Sigmoid colon (tissue), 7 donors: ENCODE measurements around the gene IL1A. TPM values are rescaled to one million over a fixed set of nuclear protein-coding genes. Genes with fewer than 3 reads are reported as not detected.

Source experiments
- DNase-seq: peaks from one replicate; pipeline ENCODE4 v3.0.0-alpha.2; 2019
- H3K27ac ChIP-seq, 4 donors: fragments of 200-600 bp; sonication (generic); one replicate each; pipeline ENCODE4 v1.5.1; 2016 to 2019; ENCODE audit warnings: mild to moderate bottlenecking in 1 of 4
- H3K27me3 ChIP-seq, 3 donors: fragments of 200-600 bp; sonication (generic); one replicate each; pipeline ENCODE4 v1.5.1; 2019; ENCODE audit warnings: mild to moderate bottlenecking in 1 of 3
- H3K36me3 ChIP-seq, 4 donors: fragments of 200-600 bp; sonication (generic); one replicate each; pipeline ENCODE4 v1.5.1; 2016 to 2019
- H3K4me1 ChIP-seq, 4 donors: fragments of 200-600 bp; sonication (generic); one replicate each; pipeline ENCODE4 v1.5.1; 2017 to 2019
- H3K4me3 ChIP-seq, 4 donors: fragments of 200-600 bp; sonication (generic); one replicate each; pipeline ENCODE4 v1.5.1; 2017 to 2019; ENCODE audit warnings: mild to moderate bottlenecking in 2 of 4, moderate library complexity in 1 of 4
- H3K9me3 ChIP-seq, 4 donors: fragments of 200-600 bp in 3 of 4; sonication (generic) in 3 of 4; one replicate each; pipeline versions ENCODE4 v1.5.1 to v1.6.1; 2013 to 2019
- EP300 ChIP-seq, 4 donors: sonication (generic); formaldehyde crosslinking; IDR thresholded peaks; one replicate each; pipeline ENCODE4 v1.6.1; 2017; ENCODE audit warnings: antibody characterized with exemption in 4 of 4
- POLR2A ChIP-seq, 2 donors: fragments of 450-650 bp; IDR thresholded peaks; one replicate each; pipeline ENCODE4 v1.6.1; 2016; ENCODE audit warnings: antibody characterized with exemption in 2 of 2, mild to moderate bottlenecking in 2 of 2, moderate library complexity in 2 of 2
- POLR2AphosphoS5 ChIP-seq, 4 donors: sonication (generic); formaldehyde crosslinking; IDR thresholded peaks; one replicate each; pipeline ENCODE4 v1.6.1; 2017; ENCODE audit warnings: antibody characterized with exemption in 4 of 4
- WGBS, 2 donors: extraction: QIAGEN DNeasy Blood & Tissue Kit; methylation state at CpG; one replicate each; pipeline ENCODE4 v1.1.7; 2013; 5-methylcytosine and 5-hydroxymethylcytosine counted together
- intact Hi-C: fragments of 100-400 bp; cut with DNase I; formaldehyde crosslinking; loops from one replicate; pipeline ENCODE4 v1.15.1; 2023
- polyA plus RNA-seq, 3 donors: library from polyadenylated mRNA; stranded (reverse); fragments of 200-250 nt; gene quantifications; one replicate each; pipeline ENCODE4 v1.2.3, GENCODE V29; 2013
- total RNA-seq, 4 donors: library from RNA; depleted of rRNA; stranded (reverse); fragments of >200 nt; gene quantifications; one replicate each; pipeline ENCODE4 v1.1.0, GENCODE V29; 2016
- TF ChIP-seq, protein P1 (sequence below), 4 experiments: fragments of 450-650 bp in 3 of 4; fragments of 200-600 bp in 1 of 4; IDR thresholded peaks; one replicate each; pipeline ENCODE4 v1.5.1; 2016 to 2019; ENCODE audit warnings: antibody characterized with exemption in 4 of 4, mild to moderate bottlenecking in 3 of 4, moderate library complexity in 2 of 4
- donor health status: healthy with polysubstance abuse.
- donor health status: Bipolar disorder and iron deficiency.
- donor health status: healthy.

The IL1A gene
- total and polyA plus RNA-seq, 7 donors: 0.46 to 0.73 TPM; not detected in 5

GRCh38 chr2:112821142-112821541 lies 36.8 kb upstream of the IL1A start:
- intact Hi-C loops: no loop called here
- TF ChIP-seq, protein P1, sequence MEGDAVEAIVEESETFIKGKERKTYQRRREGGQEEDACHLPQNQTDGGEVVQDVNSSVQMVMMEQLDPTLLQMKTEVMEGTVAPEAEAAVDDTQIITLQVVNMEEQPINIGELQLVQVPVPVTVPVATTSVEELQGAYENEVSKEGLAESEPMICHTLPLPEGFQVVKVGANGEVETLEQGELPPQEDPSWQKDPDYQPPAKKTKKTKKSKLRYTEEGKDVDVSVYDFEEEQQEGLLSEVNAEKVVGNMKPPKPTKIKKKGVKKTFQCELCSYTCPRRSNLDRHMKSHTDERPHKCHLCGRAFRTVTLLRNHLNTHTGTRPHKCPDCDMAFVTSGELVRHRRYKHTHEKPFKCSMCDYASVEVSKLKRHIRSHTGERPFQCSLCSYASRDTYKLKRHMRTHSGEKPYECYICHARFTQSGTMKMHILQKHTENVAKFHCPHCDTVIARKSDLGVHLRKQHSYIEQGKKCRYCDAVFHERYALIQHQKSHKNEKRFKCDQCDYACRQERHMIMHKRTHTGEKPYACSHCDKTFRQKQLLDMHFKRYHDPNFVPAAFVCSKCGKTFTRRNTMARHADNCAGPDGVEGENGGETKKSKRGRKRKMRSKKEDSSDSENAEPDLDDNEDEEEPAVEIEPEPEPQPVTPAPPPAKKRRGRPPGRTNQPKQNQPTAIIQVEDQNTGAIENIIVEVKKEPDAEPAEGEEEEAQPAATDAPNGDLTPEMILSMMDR (IDR thresholded peaks at IDR 0.05): no peak
- TF ChIP-seq POLR2AphosphoS5 (IDR thresholded peaks at IDR 0.05): no peak
- Histone ChIP-seq H3K4me1 (no peaks in the 10 kb centered on the region), H3K4me3 (no peak overlapping the region), H3K9me3 (no peaks in the 10 kb centered on the region), H3K27me3 (no peaks in the 10 kb centered on the region), H3K27ac (no peak overlapping the region), H3K36me3 (no peaks in the 10 kb centered on the region)
- 52 to 64% methylated on average over 5 of the region's 5 CpGs for WGBS, 2 donors
- no peak for DNase-seq

GRCh38 chr2:112820343-112820742 lies 36.0 kb upstream of the IL1A start:
- Histone ChIP-seq H3K9me3 (no peaks in the 10 kb centered on the region), H3K36me3 (no peaks in the 10 kb centered on the region), H3K4me3 (no peak overlapping the region), H3K27ac (no peak overlapping the region), H3K4me1 (no peaks in the 10 kb centered on the region), H3K27me3 (no peaks in the 10 kb centered on the region)
- intact Hi-C loops: no loop called here
- DNase-seq: no peak
- TF ChIP-seq POLR2A (IDR thresholded peaks at IDR 0.05) (no peak), POLR2AphosphoS5 (IDR thresholded peaks at IDR 0.05) (no peak), EP300 (IDR thresholded peaks at IDR 0.05) (no peak)
- TF ChIP-seq, protein P1 (IDR thresholded peaks at IDR 0.05): no peak

DNA sequence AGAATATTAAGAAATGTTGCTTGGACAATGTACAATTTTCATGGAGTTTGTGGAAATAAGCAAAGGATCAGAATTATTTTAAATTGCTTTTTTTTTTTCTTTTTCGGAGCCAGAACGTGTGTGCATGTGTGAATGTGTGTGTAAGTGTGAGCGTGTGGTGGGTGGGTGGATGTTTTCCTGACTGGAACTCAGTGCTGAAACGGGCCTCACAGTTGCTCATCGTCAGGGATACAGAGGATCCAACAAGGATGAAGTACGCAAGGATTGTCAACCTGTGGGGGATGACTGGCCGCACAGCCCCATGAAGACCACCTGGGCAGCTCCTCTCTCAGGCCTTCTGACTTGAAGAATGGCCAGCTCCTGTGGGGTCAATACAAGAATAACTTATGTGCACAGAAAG lies 34.8 kb upstream of the IL1A start:
- TF ChIP-seq POLR2AphosphoS5 (IDR thresholded peaks at IDR 0.05) (no peak), EP300 (IDR thresholded peaks at IDR 0.05) (no peak), POLR2A (IDR thresholded peaks at IDR 0.05) (no peak)
- TF ChIP-seq, protein P1 (IDR thresholded peaks at IDR 0.05): no peak
- 91 to 96% methylated on average over 7 of the region's 7 CpGs for WGBS, 2 donors

GRCh38 chr2:112818094-112818902 lies 34.0 kb upstream of the IL1A start:
- H3K36me3 ChIP-seq: no peaks in the 10 kb centered on the region
- intact Hi-C loops: no loop called here
- no peak overlapping the region for H3K27ac ChIP-seq
- 82 to 85% methylated on average over 3 of the region's 3 CpGs for WGBS, 2 donors
- DNase-seq: no peak
- H3K9me3 ChIP-seq: no peaks in the 10 kb centered on the region
- TF ChIP-seq, protein P1 (IDR thresholded peaks at IDR 0.05): no peak
- TF ChIP-seq POLR2A (IDR thresholded peaks at IDR 0.05): no peak
- no peak for TF ChIP-seq POLR2AphosphoS5 (IDR thresholded peaks at IDR 0.05)
- TF ChIP-seq EP300 (IDR thresholded peaks at IDR 0.05): no peak
- H3K4me3 ChIP-seq: no peak overlapping the region
- peaks cover 0 to 1% (median under 1%) of the 10 kb centered on the region in 4 donors for H3K4me1 ChIP-seq
- no peaks in the 10 kb centered on the region for H3K27me3 ChIP-seq

More for the DNA sequence above, 34.8 kb upstream of the IL1A start:
- no peak overlapping the region for H3K4me3 ChIP-seq
- no peaks in the 10 kb centered on the region for H3K9me3 ChIP-seq
- no peaks in the 10 kb centered on the region for H3K36me3 ChIP-seq
- H3K27ac ChIP-seq: no peak overlapping the region
- H3K27me3 ChIP-seq: no peaks in the 10 kb centered on the region
- no peaks in the 10 kb centered on the region for H3K4me1 ChIP-seq
- intact Hi-C loops: no loop called here
- no peak for DNase-seq
